NCI-H128 (cell line): ENCODE results near the gene CD247.

Source experiments
- DNase-seq: peaks from one replicate; lab custom pipeline; 2025; ENCODE audit not compliant: unreplicated experiment; lab: John Stamatoyannopoulos, UW

Gene CD247

GRCh38 chr1:167419245-167419644, 99.1 kb downstream of the CD247 start:
- no peak for DNase-seq

GRCh38 chr1:167418391-167418790, 99.9 kb downstream of the CD247 start:
- DNase-seq, result no peak

GRCh38 chr1:167416506-167416905, 101.8 kb downstream of the CD247 start:
- DNase-seq, result no peak

GRCh38 chr1:167413328-167413727, 105.0 kb downstream of the CD247 start:
- no peak for DNase-seq

GRCh38 chr1:167412920-167413319, 105.4 kb downstream of the CD247 start:
- DNase-seq, result no peak

- no peak for DNase-seq
These were observed 106.3 kb downstream of the CD247 start for GRCh38 chr1:167412072-167412471.

- DNase-seq, result no peak
These were observed 109.1 kb downstream of the CD247 start for GRCh38 chr1:167409183-167409582.

- DNase-seq, result no peak
These were observed 110.0 kb downstream of the CD247 start for GRCh38 chr1:167408355-167408754.

GRCh38 chr1:167404908-167405307, 113.4 kb downstream of the CD247 start:
- DNase-seq, result no peak

GRCh38 chr1:167404161-167404888, 114.0 kb downstream of the CD247 start:
- DNase-seq, result no peak

- DNase-seq, result peak; percentile 14
These were observed 117.0 kb downstream of the CD247 start for GRCh38 chr1:167401260-167401873.

- DNase-seq, result no peak
These were observed 117.9 kb downstream of the CD247 start for GRCh38 chr1:167400359-167400953.

- DNase-seq, result no peak
These were observed 126.1 kb downstream of the CD247 start for GRCh38 chr1:167392200-167392696.

- no peak for DNase-seq
These were observed 129.4 kb downstream of the CD247 start for GRCh38 chr1:167388976-167389375.

GRCh38 chr1:167387251-167387910, 130.9 kb downstream of the CD247 start:
- no peak for DNase-seq
